ENCODE results near the gene PDE4A.
"Not testable (repeated sequence)": the region's sequence is repeated elsewhere in the genome, so short reads cannot be mapped to it uniquely, and the experiment has no call there.

DNA sequence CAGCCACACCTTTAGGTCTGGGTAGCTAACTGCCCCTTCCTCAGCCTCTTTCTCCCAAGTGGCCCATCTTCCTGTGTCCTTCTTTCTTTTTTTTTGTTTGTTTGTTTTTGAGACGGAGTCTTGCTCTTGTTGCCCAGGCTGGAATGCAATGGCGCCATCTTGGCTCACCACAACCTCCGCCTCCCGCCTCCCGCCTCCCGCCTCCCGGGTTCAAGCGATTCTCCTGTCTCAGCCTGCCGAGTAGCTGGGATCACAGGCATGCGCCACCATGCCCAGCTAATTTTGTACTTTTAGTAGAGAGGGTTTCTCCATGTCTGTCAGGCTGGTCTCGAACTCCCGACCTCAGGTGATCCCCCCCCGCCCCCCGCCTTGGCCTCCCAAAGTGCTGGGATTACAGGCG, 41.7 kb downstream of the PDE4A start:
- TF ChIP-seq CTCF (IDR thresholded peaks at IDR 0.05 in 4 of 5, conservative IDR thresholded peaks at IDR 0.05 in 1 of 5); POLR2A (IDR thresholded peaks at IDR 0.05): not testable (repeated sequence)

Data from gastrocnemius medialis (tissue), 4 donors.